ENCODE results near the gene HAVCR2. TPM values are rescaled to one million over a fixed set of nuclear protein-coding genes. Genes with fewer than 3 reads are reported as not detected.
A peak's percentile ranks its signal among the peaks of the same experiment; 100 is the strongest.

Gene HAVCR2
- total and polyA plus RNA-seq, 2 experiments from 2014 or later = not detected

GRCh38 chr5:157148734-157149615, 40.1 kb upstream of the HAVCR2 start:
- in situ Hi-C loops (cut with MboI) = no loop called here
- TF ChIP-seq EZH2phosphoT487 (IDR thresholded peaks at IDR 0.05; ENCODE audit: insufficient read depth, low read depth) = no peak
- no peak for TF ChIP-seq EZH2 (IDR thresholded peaks at IDR 0.05; ENCODE audit: insufficient read depth, poor library complexity, severe bottlenecking)
- Histone ChIP-seq H3K4me3 (no peak overlapping the region), H3F3A (ENCODE audit: insufficient read depth) (no peaks in the 10 kb centered on the region), H3K27ac (no peak overlapping the region), H3K4me2 (ENCODE audit: unreplicated experiment) (no peak overlapping the region), H3K36me3 (ENCODE audit: low read depth) (no peaks in the 10 kb centered on the region), H3K9me2 (ENCODE audit: insufficient read depth) (no peaks in the 10 kb centered on the region), H3K9ac (no peak overlapping the region), H3K27me3 (replicated peaks; ENCODE audit: insufficient read depth) (no peaks in the 10 kb centered on the region), H3K79me2 (ENCODE audit: insufficient read depth) (no peaks in the 10 kb centered on the region), H3K4me1 (ENCODE audit: insufficient read depth) (no peaks in the 10 kb centered on the region), H4K20me1 (ENCODE audit: insufficient read depth) (no peaks in the 10 kb centered on the region), H2AFZ (no peak overlapping the region), H3K9me3 (ENCODE audit: low read depth) (no peaks in the 10 kb centered on the region)
- 59 to 60% methylated on average over 14 of the region's 14 CpGs for WGBS, 2 experiments (ENCODE audit: low coverage in 1 of 2, low lambda C conversion rate in 2 of 2, missing lambda C conversion rate in 2 of 2)
- peak; percentile 71 for DNase-seq

DNA sequence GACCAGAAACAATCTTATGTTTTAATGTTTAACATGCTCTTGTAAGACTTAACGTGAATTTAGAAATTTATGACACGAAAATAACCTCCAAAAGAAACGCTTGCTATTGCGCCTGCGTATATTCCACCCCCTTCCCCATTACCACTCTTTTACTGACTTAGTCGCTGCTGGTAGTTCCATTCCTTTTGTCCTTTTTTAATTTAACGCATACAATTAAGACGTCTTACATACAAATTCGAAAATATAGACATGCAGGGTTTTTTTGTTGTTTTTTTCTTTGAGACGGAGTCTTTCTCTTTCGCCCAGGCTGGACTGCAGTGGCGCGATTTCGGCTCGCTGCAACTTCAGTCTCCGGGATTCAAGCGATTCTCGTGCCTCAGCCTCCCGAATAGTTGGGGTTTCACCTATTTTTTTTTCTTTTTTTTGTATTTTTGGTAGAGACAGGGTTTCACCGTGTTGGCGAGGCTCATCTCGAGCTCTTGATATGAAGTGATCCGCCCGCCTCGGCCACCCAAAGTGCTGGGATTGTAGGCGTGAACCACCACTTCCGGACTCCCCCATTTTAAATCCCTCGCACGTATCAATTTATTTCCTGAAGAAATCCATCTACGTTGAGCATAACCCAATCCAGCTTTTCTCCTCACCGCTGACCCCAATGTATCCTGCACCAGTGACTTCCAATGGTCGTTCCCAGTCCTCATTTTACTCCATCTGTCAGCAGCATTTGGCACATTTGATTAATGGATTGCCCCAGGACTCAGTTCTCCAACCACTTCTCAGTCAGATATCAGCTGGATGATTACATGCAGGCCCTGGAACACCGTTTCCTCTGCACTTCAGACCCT, 34.5 kb upstream of the HAVCR2 start:
- peak overlapping the region; percentile 96 for H3K9ac ChIP-seq
- DNase-seq = peak; percentile 75
- H2AFZ ChIP-seq = peak overlapping the region; percentile 96
- peaks cover 5% of the 10 kb centered on the region; the same call in 1 of the 2 replicates for H3K36me3 ChIP-seq (ENCODE audit: low read depth)
- in situ Hi-C loops (cut with MboI) = no loop called here
- 1 to 4% methylated on average over 33 of the region's 33 CpGs for WGBS, 2 experiments (ENCODE audit: low coverage in 1 of 2, low lambda C conversion rate in 2 of 2, missing lambda C conversion rate in 2 of 2)
- H3K4me1 ChIP-seq (ENCODE audit: insufficient read depth) = peaks cover 6% of the 10 kb centered on the region; the same call in 1 of the 2 replicates
- H3K27ac ChIP-seq = peak overlapping the region; percentile 80
- H3K9me2 ChIP-seq (ENCODE audit: insufficient read depth) = no peaks in the 10 kb centered on the region
- H3K9me3 ChIP-seq (ENCODE audit: low read depth) = no peaks in the 10 kb centered on the region
- peak overlapping the region; percentile 92 for H3K4me3 ChIP-seq
- H3K4me2 ChIP-seq (ENCODE audit: unreplicated experiment) = peak overlapping the region; percentile 79
- H3K79me2 ChIP-seq (ENCODE audit: insufficient read depth) = peaks cover 43% of the 10 kb centered on the region
- H3F3A ChIP-seq (ENCODE audit: insufficient read depth) = 0 out of 2 replicates have a peak, but pooled peaks cover 1% of the 10 kb centered on the region
- TF ChIP-seq EZH2 (IDR thresholded peaks at IDR 0.05; ENCODE audit: insufficient read depth, poor library complexity, severe bottlenecking) = no peak
- no peak for TF ChIP-seq EZH2phosphoT487 (IDR thresholded peaks at IDR 0.05; ENCODE audit: insufficient read depth, low read depth)
- H3K27me3 ChIP-seq (replicated peaks; ENCODE audit: insufficient read depth) = no peaks in the 10 kb centered on the region
- H4K20me1 ChIP-seq (ENCODE audit: insufficient read depth) = no peaks in the 10 kb centered on the region

- Histone ChIP-seq H2AFZ (peak within 1 kb of the TSS; percentile 96), H3K9me3 (ENCODE audit: low read depth) (no peaks in the 10 kb centered on the region), H3K27me3 (replicated peaks; ENCODE audit: insufficient read depth) (no peaks in the 10 kb centered on the region), H4K20me1 (ENCODE audit: insufficient read depth) (no peaks in the 10 kb centered on the region), H3K4me2 (ENCODE audit: unreplicated experiment) (peak within 1 kb of the TSS; percentile 93), H3F3A (ENCODE audit: insufficient read depth) (0 out of 2 replicates have a peak, but pooled peaks cover 8% of the 10 kb centered on the region), H3K4me3 (peak within 1 kb of the TSS; percentile 92), H3K79me2 (ENCODE audit: insufficient read depth) (peaks cover 51% of the 10 kb centered on the region), H3K9me2 (ENCODE audit: insufficient read depth) (no peaks in the 10 kb centered on the region), H3K36me3 (ENCODE audit: low read depth) (peaks cover 11% of the 10 kb centered on the region; the same call in 1 of the 2 replicates), H3K4me1 (ENCODE audit: insufficient read depth) (peaks cover 6% of the 10 kb centered on the region; the same call in 1 of the 2 replicates), H3K9ac (peak within 1 kb of the TSS; percentile 96), H3K27ac (peak within 1 kb of the TSS; percentile 80)
- 2% methylated on average over 46 to 48 of the region's 48 CpGs for WGBS, 2 experiments (ENCODE audit: low coverage in 1 of 2, low lambda C conversion rate in 2 of 2, missing lambda C conversion rate in 2 of 2)
- in situ Hi-C loops (cut with MboI) = no loop called here
- TF ChIP-seq EZH2 (IDR thresholded peaks at IDR 0.05; ENCODE audit: insufficient read depth, poor library complexity, severe bottlenecking) (no peak), EZH2phosphoT487 (IDR thresholded peaks at IDR 0.05; ENCODE audit: insufficient read depth, low read depth) (no peak)
- DNase-seq = peak; percentile 99
Measured at GRCh38 chr5:157142317-157143126, 33.7 kb upstream of the HAVCR2 start, which contains the start of gene MED7. TSS of gene MED7 (minus strand) at chr5:157142865. CDS start at chr5:157139431, 3,434 bp downstream.

All from GM23248 (cell line).